ENCODE measurements around the gene MYOM3.

DNA sequence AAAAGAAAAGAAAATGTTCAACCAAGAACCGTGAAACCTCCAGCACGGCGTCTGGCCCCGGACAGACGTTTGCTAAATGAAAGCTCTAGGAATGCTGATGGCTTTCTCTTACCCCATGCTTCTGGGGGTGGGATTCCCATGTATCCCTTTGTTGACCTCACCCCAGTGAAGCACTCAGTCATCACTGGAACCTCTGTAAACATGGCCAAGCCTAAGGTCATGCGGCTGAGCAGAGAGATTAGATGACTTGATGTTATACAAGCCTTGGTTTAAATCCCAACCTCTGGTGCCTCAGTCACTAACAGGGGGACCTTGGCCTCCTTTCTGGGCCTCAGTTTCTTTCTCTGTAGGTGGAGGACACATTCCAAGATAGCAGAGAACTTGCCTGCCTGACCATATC is 2.8 kb upstream of the MYOM3 start:
- TF ChIP-seq, protein P1, sequence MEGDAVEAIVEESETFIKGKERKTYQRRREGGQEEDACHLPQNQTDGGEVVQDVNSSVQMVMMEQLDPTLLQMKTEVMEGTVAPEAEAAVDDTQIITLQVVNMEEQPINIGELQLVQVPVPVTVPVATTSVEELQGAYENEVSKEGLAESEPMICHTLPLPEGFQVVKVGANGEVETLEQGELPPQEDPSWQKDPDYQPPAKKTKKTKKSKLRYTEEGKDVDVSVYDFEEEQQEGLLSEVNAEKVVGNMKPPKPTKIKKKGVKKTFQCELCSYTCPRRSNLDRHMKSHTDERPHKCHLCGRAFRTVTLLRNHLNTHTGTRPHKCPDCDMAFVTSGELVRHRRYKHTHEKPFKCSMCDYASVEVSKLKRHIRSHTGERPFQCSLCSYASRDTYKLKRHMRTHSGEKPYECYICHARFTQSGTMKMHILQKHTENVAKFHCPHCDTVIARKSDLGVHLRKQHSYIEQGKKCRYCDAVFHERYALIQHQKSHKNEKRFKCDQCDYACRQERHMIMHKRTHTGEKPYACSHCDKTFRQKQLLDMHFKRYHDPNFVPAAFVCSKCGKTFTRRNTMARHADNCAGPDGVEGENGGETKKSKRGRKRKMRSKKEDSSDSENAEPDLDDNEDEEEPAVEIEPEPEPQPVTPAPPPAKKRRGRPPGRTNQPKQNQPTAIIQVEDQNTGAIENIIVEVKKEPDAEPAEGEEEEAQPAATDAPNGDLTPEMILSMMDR (IDR thresholded peaks at IDR 0.05; ENCODE audit: low read depth, low read length): no peak
- no peak for TF ChIP-seq EZH2phosphoT487 (IDR thresholded peaks at IDR 0.05; ENCODE audit: low read depth)
